CD4-positive, alpha-beta T cell (primary cell): ENCODE measurements around the gene CTNNA1. TPM values are rescaled to one million over a fixed set of nuclear protein-coding genes. Genes with fewer than 3 reads are reported as not detected.

Source experiments
- ATAC-seq: fragments of 200-7000 bp; cut with Tn5 transposase; one replicate; pipeline ENCODE4 v1.10.0; 2022; ENCODE audit warnings: mild to moderate bottlenecking; ENCODE audit not compliant: poor library complexity
- CTCF ChIA-PET: fragments of 350-600 bp; sonication (Branson Sonifier 250); formaldehyde crosslinking; loops from one replicate; lab custom pipeline; 2021; ENCODE audit warnings: antibody characterized with exemption, inconsistent platforms; lab: Charles Lee
- POLR2A ChIA-PET: fragments of 350-600 bp; sonication (Branson Sonifier 250); formaldehyde crosslinking; loops from one replicate; lab custom pipeline; 2021; ENCODE audit warnings: antibody characterized with exemption, inconsistent platforms; lab: Charles Lee
- DNase-seq, 14 experiments: peaks; one replicate each; pipeline ENCODE4 v3.0.0-alpha.2; 2013 to 2020; ENCODE audit warnings: mixed read lengths in 2 of 14
- H3K27ac ChIP-seq, 2 donors: one replicate each; pipeline versions ENCODE4 v1.5.1 to v1.7.0; 2013; ENCODE audit warnings: low read length in 2 of 2, low read depth in 1 of 2, mild to moderate bottlenecking in 1 of 2
- H3K27me3 ChIP-seq, 2 experiments: 1 replicate in 1 of 2; 2 replicates in 1 of 2; pipeline versions ENCODE4 v1.6.1 to v1.7.0; 2013; ENCODE audit warnings: low read length in 2 of 2, control low read depth in 1 of 2, mild to moderate bottlenecking in 1 of 2, moderate library complexity in 1 of 2; ENCODE audit not compliant: insufficient read depth in 2 of 2, control insufficient read depth in 1 of 2
- H3K36me3 ChIP-seq: one replicate; pipeline ENCODE4 v1.6.1; 2013; ENCODE audit warnings: low read length, control low read depth; ENCODE audit not compliant: insufficient read depth
- H3K4me1 ChIP-seq: one replicate; pipeline ENCODE4 v1.6.1; 2013; ENCODE audit warnings: low read length, control low read depth; ENCODE audit not compliant: insufficient read depth
- H3K4me3 ChIP-seq: one replicate; pipeline ENCODE4 v1.5.1; 2013; ENCODE audit warnings: mild to moderate bottlenecking, low read length, moderate library complexity
- H3K9me3 ChIP-seq, 2 experiments: 1 replicate in 1 of 2; 2 replicates in 1 of 2; pipeline versions ENCODE4 v1.6.1 to v1.7.0; 2013; ENCODE audit warnings: low read length in 2 of 2, mild to moderate bottlenecking in 2 of 2, control low read depth in 1 of 2, moderate library complexity in 1 of 2; ENCODE audit not compliant: control insufficient read depth in 1 of 2, insufficient read depth in 1 of 2
- H3K27ac Mint-ChIP-seq: one replicate; pipeline ENCODE4 v1.8.0; 2020; ENCODE audit warnings: mixed read lengths
- H3K27me3 Mint-ChIP-seq: one replicate; pipeline ENCODE4 v1.8.0; 2021; ENCODE audit warnings: mixed read lengths
- H3K36me3 Mint-ChIP-seq: one replicate; pipeline ENCODE4 v1.8.0; 2021; ENCODE audit warnings: low read depth, mixed read lengths
- H3K4me1 Mint-ChIP-seq: one replicate; pipeline ENCODE4 v1.8.0; 2021; ENCODE audit warnings: low read depth, mixed read lengths
- H3K4me3 Mint-ChIP-seq: one replicate; pipeline ENCODE4 v1.8.0; 2020; ENCODE audit warnings: mild to moderate bottlenecking, mixed read lengths
- H3K9me3 Mint-ChIP-seq: one replicate; pipeline ENCODE4 v1.8.0; 2020; ENCODE audit warnings: mixed read lengths
- intact Hi-C, 2 experiments: fragments of 100-400 bp; cut with DNase I in 1 of 2; cut with micrococcal nuclease in 1 of 2; formaldehyde crosslinking; loops; one replicate each; pipeline versions ENCODE4 v1.15.1 to v1.9.0; 2023 to 2025; cut with DNase I, micrococcal nuclease
- total RNA-seq, 174 experiments: library from RNA in 2 of 174; stranded (reverse) in 2 of 174; gene quantifications; one replicate each; pipeline ENCODE4 v1.2.3 and lab custom pipeline; 2021 to 2026
- TF ChIP-seq, protein P1 (sequence below): fragments of 200-600 bp; IDR thresholded peaks from one replicate; pipeline ENCODE4 v1.8.0; 2022; ENCODE audit warnings: antibody characterized with exemption, mild to moderate bottlenecking

CTNNA1 gene
- total RNA-seq, 2 experiments from 2014 or later = 6.0 to 6.7 TPM

GRCh38 chr5:138927979-138928378 is 174.8 kb downstream of the CTNNA1 start:
- Histone ChIP-seq H3K36me3 (peaks cover 14% of the 10 kb centered on the region), H3K9me3 (no peaks in the 10 kb centered on the region), H3K27me3 (no peaks in the 10 kb centered on the region), H3K4me3 (no peak overlapping the region), H3K4me1 (no peaks in the 10 kb centered on the region), H3K27ac (no peak overlapping the region)
- no peak overlapping the region for H3K27ac Mint-ChIP-seq
- H3K4me3 Mint-ChIP-seq = no peak overlapping the region
- TF ChIP-seq, protein P1, sequence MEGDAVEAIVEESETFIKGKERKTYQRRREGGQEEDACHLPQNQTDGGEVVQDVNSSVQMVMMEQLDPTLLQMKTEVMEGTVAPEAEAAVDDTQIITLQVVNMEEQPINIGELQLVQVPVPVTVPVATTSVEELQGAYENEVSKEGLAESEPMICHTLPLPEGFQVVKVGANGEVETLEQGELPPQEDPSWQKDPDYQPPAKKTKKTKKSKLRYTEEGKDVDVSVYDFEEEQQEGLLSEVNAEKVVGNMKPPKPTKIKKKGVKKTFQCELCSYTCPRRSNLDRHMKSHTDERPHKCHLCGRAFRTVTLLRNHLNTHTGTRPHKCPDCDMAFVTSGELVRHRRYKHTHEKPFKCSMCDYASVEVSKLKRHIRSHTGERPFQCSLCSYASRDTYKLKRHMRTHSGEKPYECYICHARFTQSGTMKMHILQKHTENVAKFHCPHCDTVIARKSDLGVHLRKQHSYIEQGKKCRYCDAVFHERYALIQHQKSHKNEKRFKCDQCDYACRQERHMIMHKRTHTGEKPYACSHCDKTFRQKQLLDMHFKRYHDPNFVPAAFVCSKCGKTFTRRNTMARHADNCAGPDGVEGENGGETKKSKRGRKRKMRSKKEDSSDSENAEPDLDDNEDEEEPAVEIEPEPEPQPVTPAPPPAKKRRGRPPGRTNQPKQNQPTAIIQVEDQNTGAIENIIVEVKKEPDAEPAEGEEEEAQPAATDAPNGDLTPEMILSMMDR = no peak
- no peaks in the 10 kb centered on the region for H3K27me3 Mint-ChIP-seq
- intact Hi-C loops = no loop called here
- no peak for DNase-seq
- no peaks in the 10 kb centered on the region for H3K4me1 Mint-ChIP-seq
- H3K9me3 Mint-ChIP-seq = no peaks in the 10 kb centered on the region
- CTCF ChIA-PET = no interaction called here
- H3K36me3 Mint-ChIP-seq = no peaks in the 10 kb centered on the region
- no peak for ATAC-seq
- POLR2A ChIA-PET = no interaction called here

- Mint-ChIP-seq H3K4me1 (no peaks in the 10 kb centered on the region), H3K27me3 (no peaks in the 10 kb centered on the region), H3K4me3 (no peak overlapping the region), H3K9me3 (no peaks in the 10 kb centered on the region), H3K27ac (no peak overlapping the region), H3K36me3 (no peaks in the 10 kb centered on the region)
- TF ChIP-seq, protein P1 = no peak
- Histone ChIP-seq H3K4me1 (no peaks in the 10 kb centered on the region), H3K4me3 (no peak overlapping the region), H3K36me3 (peaks cover 18% of the 10 kb centered on the region), H3K27me3 (no peaks in the 10 kb centered on the region), H3K27ac (no peak overlapping the region), H3K9me3 (no peaks in the 10 kb centered on the region)
- ChIA-PET POLR2A (no interaction called here), CTCF (no interaction called here)
- intact Hi-C loops = no loop called here
- DNase-seq (no peak), ATAC-seq (no peak)
These were observed 176.3 kb downstream of the CTNNA1 start for GRCh38 chr5:138929571-138929955.

GRCh38 chr5:138930371-138931097 is 177.3 kb downstream of the CTNNA1 start:
- TF ChIP-seq, protein P1 = no peak
- H3K36me3 ChIP-seq = peaks cover 18% of the 10 kb centered on the region
- H3K4me3 ChIP-seq = no peak overlapping the region
- H3K4me1 ChIP-seq = no peaks in the 10 kb centered on the region
- ATAC-seq = no peak
- H3K27ac Mint-ChIP-seq = no peak overlapping the region
- ChIA-PET POLR2A (no interaction called here), CTCF (no interaction called here)
- no peak overlapping the region for H3K4me3 Mint-ChIP-seq
- intact Hi-C loops = no loop called here
- no peak overlapping the region for H3K27ac ChIP-seq
- H3K27me3 Mint-ChIP-seq = no peaks in the 10 kb centered on the region
- no peaks in the 10 kb centered on the region for H3K9me3 Mint-ChIP-seq
- H3K9me3 ChIP-seq = no peaks in the 10 kb centered on the region
- no peaks in the 10 kb centered on the region for H3K4me1 Mint-ChIP-seq
- no peaks in the 10 kb centered on the region for H3K27me3 ChIP-seq
- DNase-seq = no peak
- no peaks in the 10 kb centered on the region for H3K36me3 Mint-ChIP-seq
